ENCODE measurements around the gene UMAD1.
"Not testable (repeated sequence)": the region's sequence is repeated elsewhere in the genome, so short reads cannot be mapped to it uniquely, and the experiment has no call there.

Gene UMAD1

GRCh38 chr7:7798510-7798909 lies 158.0 kb downstream of the UMAD1 start:
- no peak for TF ChIP-seq CTCF (IDR thresholded peaks at IDR 0.05; ENCODE audit: extremely low read depth, missing control alignments)
- no peak for DNase-seq (ENCODE audit: low spot score)

GRCh38 chr7:7799138-7799537 lies 158.6 kb downstream of the UMAD1 start:
- TF ChIP-seq CTCF (IDR thresholded peaks at IDR 0.05; ENCODE audit: extremely low read depth, missing control alignments), result no peak
- no peak for DNase-seq (ENCODE audit: low spot score)

- TF ChIP-seq CTCF (IDR thresholded peaks at IDR 0.05; ENCODE audit: extremely low read depth, missing control alignments), result no peak
- DNase-seq (ENCODE audit: low spot score), result no peak
Measured at GRCh38 chr7:7802531-7802930, 162.0 kb downstream of the UMAD1 start.

DNA sequence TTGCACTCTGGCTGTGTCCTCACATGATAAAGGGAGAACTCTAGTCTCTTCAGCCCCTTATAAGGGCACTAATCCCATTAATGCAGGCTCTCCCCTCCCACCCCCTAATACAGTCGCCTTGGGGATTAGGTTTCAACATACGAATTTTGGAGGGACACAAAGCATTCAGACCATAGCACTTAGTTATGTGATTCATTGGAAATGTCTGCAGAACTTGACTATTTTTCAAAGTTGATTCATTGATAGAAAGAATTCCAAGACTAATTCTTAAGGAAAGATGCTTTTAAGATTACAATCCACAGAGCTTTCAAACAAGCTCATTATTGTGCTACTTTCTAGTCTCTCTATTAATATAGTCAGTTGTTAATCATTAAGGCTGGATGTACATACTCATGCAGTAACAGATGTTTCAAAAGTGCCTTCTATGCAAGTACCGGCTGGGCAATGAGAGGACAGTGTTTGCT lies 163.2 kb downstream of the UMAD1 start:
- no peak for DNase-seq (ENCODE audit: low spot score)

GRCh38 chr7:7804822-7805221 lies 164.3 kb downstream of the UMAD1 start:
- DNase-seq (ENCODE audit: low spot score), result not testable (repeated sequence)

More for the DNA sequence above, 163.2 kb downstream of the UMAD1 start:
- no peak for TF ChIP-seq CTCF (IDR thresholded peaks at IDR 0.05; ENCODE audit: extremely low read depth, missing control alignments)

DNA sequence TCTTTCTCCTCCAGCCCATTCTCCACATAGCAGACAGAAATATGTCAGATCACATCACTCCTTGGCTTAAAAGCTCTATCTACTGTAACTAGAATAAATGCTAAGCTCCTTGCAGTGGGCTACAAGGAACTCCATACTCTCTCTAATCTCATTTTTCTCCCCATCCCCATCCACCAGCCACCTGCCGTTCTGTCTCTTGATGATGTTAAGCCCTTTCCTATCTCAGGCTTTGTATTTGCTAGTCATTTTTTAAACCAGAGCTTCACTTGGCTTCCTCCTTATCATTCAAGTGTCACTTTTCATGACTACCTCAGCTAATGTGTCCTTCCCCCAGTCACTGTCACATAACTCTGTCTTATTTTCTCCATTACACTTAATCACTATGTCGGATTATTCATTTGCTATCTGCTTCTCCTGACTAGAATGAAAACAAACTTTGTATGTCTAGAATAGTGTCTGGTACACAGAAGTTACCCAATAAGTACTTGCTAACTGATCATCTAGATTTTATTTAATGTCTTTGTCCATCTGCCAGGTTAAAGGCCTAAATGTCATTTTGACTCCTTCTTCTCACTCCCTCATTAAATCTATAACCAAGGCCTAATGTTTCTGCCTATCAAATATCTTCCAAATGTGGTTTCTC lies 165.1 kb downstream of the UMAD1 start:
- no peak for TF ChIP-seq CTCF (IDR thresholded peaks at IDR 0.05; ENCODE audit: extremely low read depth, missing control alignments)
- no peak for DNase-seq (ENCODE audit: low spot score)

DNA sequence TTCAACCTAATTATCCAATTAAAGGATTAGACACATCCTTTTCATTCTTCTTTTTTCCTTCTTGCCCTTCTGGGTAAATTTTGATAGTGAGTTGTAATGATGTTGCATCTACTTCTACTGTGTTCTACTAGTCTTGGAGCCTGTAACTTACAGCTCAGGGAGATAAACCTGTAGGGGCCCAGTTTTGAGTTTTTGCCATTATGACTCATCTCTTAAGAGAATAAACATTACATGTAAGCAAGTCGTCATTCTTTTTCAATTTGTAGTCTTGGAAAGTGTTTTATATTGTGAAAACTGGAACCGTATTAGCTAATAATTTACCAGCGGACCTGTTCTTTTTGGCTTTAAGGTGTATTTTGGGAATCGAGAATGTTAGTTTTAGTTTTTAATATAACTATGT lies 167.6 kb downstream of the UMAD1 start:
- DNase-seq (ENCODE audit: low spot score), result no peak
- no peak for TF ChIP-seq CTCF (IDR thresholded peaks at IDR 0.05; ENCODE audit: extremely low read depth, missing control alignments)

- TF ChIP-seq CTCF (IDR thresholded peaks at IDR 0.05; ENCODE audit: extremely low read depth, missing control alignments), result no peak
- DNase-seq (ENCODE audit: low spot score), result no peak
Measured at GRCh38 chr7:7808626-7809025, 168.1 kb downstream of the UMAD1 start.
